ENCODE data around the gene COMP.

DNA sequence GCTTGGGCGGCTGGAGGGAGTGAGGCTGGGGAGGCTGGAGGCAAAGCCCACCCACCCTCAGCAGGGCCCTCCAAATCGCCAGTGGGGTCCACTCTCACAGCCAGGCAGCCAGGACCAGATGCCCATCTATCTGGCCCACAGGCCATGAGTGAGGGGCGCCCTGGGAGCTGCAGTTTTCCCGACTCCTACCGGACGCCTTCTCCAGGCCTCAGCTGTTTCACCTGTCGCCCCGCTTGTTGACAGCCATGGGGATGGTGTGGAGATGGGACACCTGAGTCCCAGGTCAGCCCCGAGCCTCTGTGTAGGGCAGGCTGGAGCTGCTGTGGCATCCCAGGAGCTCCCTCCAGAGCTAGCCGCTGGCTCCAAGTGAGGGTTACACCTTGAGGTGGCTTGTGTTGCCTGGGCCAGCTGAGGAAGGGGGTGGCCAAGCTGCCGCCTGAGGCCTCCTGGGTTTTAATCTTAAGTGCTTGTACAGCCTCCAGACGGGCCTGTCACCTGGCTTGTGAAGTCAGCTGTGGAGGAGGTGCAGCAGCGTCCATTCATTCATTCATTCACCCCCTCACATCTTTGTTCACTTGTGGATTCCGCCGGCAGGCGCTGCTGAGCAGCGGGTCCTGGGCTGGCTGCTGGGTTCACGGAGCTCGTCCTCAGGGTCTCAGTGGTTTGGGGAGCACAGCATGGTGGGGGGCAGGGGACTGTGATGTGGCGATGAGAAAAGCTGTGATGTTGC, 52.0 kb downstream of the COMP start:
- TF ChIP-seq, protein P1, sequence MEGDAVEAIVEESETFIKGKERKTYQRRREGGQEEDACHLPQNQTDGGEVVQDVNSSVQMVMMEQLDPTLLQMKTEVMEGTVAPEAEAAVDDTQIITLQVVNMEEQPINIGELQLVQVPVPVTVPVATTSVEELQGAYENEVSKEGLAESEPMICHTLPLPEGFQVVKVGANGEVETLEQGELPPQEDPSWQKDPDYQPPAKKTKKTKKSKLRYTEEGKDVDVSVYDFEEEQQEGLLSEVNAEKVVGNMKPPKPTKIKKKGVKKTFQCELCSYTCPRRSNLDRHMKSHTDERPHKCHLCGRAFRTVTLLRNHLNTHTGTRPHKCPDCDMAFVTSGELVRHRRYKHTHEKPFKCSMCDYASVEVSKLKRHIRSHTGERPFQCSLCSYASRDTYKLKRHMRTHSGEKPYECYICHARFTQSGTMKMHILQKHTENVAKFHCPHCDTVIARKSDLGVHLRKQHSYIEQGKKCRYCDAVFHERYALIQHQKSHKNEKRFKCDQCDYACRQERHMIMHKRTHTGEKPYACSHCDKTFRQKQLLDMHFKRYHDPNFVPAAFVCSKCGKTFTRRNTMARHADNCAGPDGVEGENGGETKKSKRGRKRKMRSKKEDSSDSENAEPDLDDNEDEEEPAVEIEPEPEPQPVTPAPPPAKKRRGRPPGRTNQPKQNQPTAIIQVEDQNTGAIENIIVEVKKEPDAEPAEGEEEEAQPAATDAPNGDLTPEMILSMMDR (IDR thresholded peaks at IDR 0.05): no peak
- TF ChIP-seq TCF7L2 (IDR thresholded peaks at IDR 0.05; ENCODE audit: low read depth, low read length) (no peak), POLR2AphosphoS5 (IDR thresholded peaks at IDR 0.05; ENCODE audit: low read depth, low read length) (no peak), SIN3A (IDR thresholded peaks at IDR 0.05; ENCODE audit: borderline replicate concordance, insufficient read depth, low read depth, low read length) (no peak)
- TF ChIP-seq, protein P2, sequence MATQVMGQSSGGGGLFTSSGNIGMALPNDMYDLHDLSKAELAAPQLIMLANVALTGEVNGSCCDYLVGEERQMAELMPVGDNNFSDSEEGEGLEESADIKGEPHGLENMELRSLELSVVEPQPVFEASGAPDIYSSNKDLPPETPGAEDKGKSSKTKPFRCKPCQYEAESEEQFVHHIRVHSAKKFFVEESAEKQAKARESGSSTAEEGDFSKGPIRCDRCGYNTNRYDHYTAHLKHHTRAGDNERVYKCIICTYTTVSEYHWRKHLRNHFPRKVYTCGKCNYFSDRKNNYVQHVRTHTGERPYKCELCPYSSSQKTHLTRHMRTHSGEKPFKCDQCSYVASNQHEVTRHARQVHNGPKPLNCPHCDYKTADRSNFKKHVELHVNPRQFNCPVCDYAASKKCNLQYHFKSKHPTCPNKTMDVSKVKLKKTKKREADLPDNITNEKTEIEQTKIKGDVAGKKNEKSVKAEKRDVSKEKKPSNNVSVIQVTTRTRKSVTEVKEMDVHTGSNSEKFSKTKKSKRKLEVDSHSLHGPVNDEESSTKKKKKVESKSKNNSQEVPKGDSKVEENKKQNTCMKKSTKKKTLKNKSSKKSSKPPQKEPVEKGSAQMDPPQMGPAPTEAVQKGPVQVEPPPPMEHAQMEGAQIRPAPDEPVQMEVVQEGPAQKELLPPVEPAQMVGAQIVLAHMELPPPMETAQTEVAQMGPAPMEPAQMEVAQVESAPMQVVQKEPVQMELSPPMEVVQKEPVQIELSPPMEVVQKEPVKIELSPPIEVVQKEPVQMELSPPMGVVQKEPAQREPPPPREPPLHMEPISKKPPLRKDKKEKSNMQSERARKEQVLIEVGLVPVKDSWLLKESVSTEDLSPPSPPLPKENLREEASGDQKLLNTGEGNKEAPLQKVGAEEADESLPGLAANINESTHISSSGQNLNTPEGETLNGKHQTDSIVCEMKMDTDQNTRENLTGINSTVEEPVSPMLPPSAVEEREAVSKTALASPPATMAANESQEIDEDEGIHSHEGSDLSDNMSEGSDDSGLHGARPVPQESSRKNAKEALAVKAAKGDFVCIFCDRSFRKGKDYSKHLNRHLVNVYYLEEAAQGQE (IDR thresholded peaks at IDR 0.05; ENCODE audit: insufficient read depth in 1 of 2, low read depth in 2 of 2, low read length in 1 of 2): no peak
